Peyer's patch (tissue), 4 donors: ENCODE results near the gene UCP2.

Experiments
- POLR2A ChIP-seq, 2 donors: fragments of 450-650 bp; IDR thresholded peaks; one replicate each; pipeline ENCODE4 v1.5.1; 2017; ENCODE audit warnings: antibody characterized with exemption in 2 of 2, mild to moderate bottlenecking in 2 of 2, moderate library complexity in 2 of 2
- TF ChIP-seq, protein P1 (sequence below), 6 experiments: fragments of 450-650 bp in 4 of 6; fragments of 200-600 bp in 2 of 6; sonication (generic) in 1 of 6; IDR thresholded peaks; one replicate each; pipeline ENCODE4 v1.5.1; 2017 to 2019; ENCODE audit warnings: antibody characterized with exemption in 6 of 6, mild to moderate bottlenecking in 3 of 6, moderate library complexity in 1 of 6

DNA sequence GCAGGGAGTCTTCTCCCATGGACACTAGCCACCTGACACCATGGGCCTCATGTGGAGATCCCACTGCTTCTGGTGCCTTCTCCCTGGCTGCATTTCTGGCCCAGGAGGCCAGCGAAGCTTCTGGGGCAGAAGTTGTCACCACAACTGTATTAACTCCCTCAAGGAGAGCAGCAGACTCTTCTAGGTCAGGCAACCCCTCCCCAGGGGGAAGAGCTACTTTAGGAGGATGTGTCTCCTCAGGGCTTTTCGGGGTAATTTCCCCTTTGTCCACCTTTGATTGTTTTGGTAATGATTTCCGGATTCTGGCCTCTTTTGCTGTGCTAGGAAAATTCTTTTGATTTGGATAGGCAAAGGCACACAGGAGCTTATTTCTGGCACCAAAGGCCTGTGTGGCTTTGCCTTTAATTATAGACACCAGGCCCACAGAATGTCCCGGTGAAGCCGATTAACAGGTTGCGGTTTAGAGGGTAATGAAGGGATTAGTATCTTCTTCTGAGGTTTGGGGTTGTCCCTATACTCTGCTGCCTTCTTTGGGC is 8.9 kb upstream of the UCP2 start:
- no peak for TF ChIP-seq POLR2A (IDR thresholded peaks at IDR 0.05)
- TF ChIP-seq, protein P1, sequence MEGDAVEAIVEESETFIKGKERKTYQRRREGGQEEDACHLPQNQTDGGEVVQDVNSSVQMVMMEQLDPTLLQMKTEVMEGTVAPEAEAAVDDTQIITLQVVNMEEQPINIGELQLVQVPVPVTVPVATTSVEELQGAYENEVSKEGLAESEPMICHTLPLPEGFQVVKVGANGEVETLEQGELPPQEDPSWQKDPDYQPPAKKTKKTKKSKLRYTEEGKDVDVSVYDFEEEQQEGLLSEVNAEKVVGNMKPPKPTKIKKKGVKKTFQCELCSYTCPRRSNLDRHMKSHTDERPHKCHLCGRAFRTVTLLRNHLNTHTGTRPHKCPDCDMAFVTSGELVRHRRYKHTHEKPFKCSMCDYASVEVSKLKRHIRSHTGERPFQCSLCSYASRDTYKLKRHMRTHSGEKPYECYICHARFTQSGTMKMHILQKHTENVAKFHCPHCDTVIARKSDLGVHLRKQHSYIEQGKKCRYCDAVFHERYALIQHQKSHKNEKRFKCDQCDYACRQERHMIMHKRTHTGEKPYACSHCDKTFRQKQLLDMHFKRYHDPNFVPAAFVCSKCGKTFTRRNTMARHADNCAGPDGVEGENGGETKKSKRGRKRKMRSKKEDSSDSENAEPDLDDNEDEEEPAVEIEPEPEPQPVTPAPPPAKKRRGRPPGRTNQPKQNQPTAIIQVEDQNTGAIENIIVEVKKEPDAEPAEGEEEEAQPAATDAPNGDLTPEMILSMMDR (IDR thresholded peaks at IDR 0.05) = no peak
